Fibroblast of skin of scalp (primary cell): Measurements from ENCODE around the gene GLE1.
"Not testable (repeated sequence)": the region's sequence is repeated elsewhere in the genome, so short reads cannot be mapped to it uniquely, and the experiment has no call there.

Experiments used
- DNase-seq: peaks from one replicate; pipeline ENCODE4 v3.0.0-alpha.2; 2013

Gene GLE1

DNA sequence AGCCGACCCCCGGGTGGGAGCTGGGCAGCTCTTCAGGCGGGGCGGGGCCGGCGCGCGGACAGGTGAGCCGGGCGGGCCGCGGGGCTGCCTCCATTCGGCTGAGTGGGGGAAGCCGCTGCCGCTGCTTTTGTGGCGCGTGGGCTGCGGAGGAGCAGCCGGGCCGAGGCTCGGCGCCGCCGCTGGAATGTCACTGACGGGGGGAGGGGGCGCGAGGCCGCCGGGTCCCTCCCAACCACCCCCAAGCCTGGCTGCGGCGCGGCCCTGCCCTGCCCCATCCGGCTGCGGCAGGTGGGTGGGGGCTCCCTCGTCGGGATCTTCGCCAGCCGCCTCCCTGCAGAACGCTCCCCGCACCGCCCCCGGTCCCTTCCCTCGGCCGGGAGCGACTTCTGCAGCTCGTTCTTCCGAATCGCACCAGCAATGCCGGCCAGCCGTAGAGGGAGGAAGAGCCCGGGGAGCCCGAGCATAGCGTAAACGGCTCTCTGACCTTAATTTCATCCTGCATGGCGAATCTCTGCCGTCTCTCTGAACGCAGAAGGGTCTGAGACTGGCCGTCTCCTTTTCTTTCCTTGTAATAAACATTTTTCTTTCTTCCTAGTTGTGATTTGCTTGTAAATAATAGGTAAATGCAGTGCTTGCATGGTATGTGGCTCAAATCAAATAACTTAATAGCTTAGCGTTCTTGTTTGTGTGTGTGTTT, 48.4 kb downstream of the GLE1 start:
- peak; percentile 15 for DNase-seq

DNA sequence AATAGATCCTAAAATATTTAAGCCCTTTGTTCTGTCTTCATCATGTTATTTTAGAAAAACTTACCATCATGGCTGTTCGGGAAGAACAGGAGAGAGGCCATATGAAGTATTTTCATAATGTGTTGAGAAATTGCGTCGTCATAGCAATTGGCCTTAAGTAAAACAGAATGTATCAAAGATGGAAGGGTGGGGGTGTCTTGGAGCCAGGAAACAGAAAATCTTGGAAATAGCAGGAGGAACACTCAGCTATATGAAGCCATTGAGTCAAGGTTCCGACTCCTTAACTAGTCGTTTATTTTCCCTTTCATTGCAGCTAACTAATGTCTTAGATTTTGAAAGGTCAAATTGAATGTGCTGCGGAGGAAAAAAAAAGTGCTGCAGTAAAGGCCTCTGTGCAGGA, 49.2 kb downstream of the GLE1 start:
- peak; percentile 71 for DNase-seq

DNA sequence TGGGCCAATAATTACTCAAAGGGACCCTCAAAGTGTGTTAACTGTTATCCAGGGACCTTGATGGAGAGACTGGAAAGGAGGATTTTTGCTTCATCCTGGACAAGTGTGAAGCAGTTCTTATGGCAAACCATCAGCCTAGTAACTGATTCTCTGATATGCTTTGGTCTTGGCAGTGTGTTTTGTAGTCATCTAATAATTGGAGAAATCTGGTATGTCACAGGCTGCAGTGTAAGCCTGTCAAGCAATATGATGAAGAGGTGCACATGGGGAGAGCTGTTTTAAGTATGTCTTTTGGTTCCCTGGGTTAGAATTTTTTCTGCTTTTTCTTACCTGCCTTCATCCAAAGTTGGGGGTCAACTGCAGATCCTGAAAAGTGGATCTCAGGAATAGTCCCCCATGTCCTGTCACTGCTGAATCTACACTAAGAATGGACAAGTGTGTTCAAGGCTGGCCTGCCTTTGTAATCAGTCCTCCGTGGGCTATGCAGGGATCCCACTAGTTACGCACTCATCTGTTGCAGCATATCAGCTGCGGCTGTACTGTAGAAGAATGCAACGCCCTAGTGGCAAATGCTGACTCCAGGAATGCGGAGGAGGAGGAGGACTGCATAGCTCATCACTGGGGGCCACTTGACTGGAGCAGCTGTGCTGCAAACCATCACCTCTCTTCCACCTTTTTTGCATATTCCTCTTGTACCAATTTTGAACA, 49.8 kb downstream of the GLE1 start:
- peak; percentile 84 for DNase-seq

DNA sequence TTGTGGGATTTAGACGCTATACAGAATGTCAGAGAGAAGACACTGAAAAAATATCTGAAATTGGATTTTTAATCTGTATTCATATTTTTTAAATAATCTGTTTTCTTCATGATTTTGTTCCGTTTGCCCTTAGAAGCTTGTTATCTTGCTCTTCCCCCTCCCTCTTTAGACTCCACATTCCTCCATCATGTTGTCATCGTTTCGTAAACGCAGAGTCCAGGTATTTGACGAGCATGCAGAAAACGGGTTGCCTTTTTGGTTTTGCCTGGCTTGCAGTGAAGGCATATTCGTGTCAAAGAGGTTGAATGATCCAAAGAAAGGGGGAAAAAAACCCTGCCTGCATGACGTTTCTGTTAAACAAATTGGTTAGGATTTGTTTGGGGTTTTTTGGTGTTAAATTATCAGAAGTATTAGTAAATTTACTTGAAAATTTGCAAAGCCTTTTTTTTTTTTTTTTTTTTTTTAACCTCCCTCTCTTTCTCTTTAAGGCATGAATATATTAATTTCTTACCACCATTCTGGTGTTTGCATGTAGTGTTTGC, 50.7 kb downstream of the GLE1 start:
- DNase-seq, result peak; percentile 45

DNA sequence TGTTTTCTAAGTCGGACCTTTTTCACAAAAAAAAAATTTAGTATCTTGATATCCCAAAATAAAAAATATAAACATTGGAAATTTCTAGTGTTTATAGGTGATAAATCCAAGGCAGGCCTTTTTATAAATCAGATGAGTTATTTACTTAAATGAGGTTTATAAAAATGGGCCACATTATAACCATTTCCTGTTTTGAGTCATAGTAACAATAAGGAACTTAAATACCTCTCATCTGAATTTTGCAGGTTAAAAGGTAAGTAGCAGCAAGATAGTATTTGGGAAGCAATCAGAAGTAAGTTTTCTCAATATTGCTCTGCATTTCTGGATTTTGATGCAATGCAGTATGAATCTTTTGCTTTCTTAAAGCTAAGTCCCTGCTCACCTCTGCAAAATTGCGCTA, 51.8 kb downstream of the GLE1 start:
- DNase-seq, result no peak

DNA sequence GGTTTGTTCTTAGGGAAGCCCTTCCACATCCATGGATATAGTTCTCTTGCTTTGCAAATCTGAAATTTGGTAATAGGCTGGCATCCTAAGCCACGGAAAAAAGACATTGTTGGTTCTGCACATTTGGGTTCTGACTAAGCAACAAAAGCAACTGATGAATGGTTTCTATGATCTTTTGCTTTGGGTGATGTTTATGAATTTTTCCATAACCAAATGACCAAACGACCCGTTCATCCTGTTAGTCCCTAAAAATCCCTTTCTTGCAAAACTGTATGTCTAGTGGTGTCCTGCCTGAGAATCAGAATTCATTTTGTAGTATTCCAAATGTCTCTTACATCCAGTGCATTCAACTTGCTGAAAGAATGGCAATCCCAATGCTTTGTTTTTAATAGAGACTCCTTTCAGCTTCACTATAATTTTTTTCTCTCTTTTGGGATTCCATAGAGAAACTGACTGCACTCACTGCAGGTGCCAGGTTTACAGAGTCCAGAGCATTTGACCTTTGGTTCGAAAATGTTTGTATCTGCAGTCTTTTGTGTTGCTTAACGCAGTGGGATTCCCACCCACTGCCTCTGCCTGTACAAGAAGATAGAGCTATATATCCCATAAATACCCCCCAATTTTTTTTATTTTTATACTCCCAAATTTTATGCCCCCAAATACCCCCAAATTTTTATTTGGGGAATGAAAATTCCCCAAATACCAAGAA, 52.6 kb downstream of the GLE1 start:
- DNase-seq, result no peak

DNA sequence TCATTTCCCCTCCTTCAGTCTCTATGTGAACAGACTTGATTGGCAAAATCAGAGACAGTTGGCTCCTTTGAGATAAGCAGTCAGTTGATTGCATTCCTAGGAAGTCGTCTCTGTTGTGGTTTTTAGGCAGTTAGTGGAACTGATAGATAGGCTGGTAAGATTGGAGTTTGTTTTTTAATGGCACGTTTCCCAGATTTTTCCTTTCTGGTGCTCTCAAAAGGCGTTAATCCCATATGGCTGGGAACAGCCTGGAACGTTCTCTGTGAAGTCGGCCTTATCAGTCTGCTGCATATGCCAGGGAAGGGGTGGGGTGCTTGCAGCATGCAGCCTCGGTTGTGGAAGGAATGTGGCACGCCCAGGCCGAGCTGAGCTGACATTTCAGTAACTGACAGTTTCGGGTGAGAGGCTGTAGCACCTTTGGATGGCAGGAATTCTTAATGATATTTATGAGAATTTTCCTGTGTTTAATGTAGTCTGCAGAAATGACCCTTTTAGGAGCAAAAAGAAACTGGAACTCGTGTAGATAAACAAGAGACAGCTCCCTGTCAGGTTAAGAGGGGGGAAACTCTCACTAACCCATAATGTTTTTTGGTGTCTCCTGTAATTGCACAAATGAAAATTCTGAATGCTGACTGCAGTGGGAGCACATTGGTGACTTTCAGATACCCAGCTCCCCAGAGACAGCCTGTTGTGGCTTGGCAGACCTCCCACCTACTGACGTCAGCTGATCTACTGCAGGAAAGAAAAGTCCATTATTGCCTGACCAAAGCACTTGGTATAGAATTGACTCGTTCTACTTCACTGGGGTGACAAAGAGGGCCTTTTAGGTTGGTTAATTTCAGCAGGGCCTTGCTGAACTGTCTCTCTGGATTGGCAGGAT, 54.2 kb downstream of the GLE1 start:
- peak; percentile 86 for DNase-seq

DNA sequence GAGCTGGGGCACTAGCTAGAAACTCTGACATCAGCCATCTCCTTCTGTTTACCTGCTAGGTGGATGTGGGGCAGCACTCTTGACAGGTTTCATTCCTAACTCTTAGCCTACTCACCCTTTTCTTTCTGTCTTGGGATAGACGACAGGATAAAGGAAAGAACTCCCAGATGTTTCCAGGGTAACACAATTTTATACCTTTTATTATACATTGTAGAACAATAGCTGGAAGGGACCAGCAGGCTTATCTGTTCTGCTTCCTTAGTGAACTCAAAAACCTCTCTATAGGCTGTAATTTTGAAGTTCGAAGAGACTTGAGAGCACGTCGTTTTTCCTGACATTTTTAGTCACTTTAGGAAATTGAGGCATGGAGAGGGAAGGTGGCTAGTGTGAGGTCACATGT, 61.1 kb downstream of the GLE1 start:
- no peak for DNase-seq

DNA sequence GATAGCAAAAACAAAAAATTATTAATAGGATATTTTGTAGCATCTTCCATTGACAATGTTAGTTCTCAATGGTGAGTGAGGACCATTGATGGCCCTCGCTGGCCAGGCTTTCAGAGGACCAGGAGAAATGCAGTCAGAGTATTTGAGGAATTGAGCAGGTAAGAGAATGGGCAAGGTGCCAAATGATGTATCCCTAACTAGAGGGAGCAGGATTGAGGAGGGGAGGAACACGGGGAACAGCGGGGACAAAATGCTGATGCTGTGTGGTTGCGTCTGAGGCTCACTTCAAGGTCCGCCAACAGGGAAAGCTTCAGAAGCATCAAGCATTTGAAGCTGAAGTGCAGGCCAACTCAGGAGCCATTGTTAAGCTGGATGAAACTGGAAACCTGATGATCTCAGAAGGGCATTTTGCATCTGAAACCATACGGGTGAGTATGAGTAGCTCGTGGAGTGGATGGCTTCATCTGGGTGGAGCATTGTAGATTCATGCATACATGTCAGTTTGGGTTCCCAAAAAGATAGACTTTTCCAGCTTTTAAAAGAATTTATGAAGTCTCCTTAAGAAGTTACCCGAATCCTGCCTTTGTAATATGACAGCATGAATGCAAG, 64.1 kb downstream of the GLE1 start:
- no peak for DNase-seq

DNA sequence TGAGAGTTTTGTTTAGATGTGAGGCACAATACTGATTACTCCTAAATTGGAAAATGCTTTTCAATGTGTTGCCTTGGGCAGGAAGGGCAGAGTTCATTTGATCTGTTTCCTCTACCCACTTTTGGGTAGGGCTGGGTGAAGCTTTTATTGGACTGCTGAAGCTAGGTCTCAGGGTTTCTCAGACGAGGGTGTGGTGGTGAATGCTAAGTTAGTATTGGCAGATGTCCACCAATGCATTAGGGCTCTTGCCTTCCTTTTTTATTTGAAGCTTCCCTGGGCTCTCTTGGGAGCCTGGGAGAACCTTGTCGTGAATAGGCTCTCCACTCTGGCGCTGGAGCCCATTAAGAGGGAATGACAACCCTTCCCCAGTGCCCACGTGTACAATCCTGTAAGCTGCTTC, 71.0 kb downstream of the GLE1 start:
- peak; percentile 69 for DNase-seq

DNA sequence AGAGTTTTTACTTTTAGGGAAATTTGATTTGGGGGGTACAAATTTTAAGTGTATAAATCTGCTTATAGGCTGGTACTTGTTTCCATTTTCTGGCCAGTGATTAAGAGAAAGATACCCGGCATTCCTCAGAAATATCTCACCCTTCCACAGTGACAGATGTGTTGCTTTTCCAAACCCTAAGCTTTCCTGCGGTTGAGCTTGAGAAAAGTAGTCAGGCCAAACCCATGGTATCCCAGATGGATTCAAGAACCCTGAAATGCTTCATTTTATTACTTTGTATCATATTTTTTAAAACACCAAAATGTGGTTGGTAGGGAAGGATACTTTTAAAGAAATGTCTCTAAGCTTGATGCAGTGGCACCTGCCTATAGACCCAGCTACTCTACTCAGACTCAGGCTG, 71.4 kb downstream of the GLE1 start:
- peak; percentile 37 for DNase-seq

DNA sequence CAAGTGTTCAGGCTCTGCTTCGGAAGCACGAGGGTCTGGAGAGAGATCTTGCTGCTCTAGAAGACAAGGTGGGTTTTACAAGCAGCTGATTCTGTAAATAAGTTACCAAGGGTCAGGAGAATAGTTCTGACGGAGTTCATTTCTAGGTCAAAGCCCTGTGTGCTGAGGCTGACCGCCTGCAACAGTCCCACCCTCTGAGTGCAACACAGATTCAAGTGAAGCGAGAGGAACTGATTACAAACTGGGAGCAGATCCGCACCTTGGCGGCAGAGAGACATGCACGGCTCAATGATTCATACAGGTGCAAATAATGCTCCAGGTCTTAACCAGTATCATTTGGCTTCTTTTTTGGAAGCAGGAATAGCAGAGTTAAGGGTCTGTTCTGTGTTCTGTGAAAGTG, 72.7 kb downstream of the GLE1 start:
- no peak for DNase-seq

DNA sequence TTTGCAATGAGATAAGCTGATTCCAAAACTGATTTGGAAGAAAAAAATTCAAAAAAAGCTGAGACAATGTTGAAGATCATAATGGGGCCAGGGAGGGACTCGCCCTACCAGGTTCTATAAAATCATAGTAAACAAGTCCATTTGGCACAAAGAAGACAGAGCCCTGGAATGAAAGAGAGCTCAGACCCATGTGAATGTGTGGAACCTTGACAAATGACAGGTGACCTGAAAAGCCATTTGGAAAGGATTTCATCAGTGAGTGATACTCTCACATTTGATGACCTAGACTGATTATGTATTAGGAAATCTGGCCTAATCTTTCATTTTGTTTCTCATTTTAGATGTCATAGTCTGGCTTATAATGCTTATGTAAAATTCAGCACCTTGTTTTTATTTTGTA, 74.7 kb downstream of the GLE1 start:
- no peak for DNase-seq

DNA sequence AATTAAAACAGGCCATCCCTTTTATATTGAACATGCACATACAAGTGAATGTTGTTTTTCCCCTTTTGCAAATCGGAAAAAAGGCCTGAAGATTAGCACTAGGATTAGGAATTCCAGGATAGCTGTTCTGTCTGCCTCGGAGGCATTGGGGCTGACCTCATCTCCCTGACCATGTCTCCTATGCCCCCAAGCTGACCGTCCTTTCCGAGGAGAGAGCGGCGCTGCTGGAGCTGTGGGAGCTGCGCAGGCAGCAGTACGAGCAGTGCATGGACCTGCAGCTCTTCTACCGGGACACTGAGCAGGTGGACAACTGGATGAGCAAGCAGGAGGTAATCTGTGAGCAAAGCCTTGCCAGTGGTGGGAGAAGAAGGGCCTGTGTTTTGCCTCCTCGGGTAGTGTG, 76.2 kb downstream of the GLE1 start:
- DNase-seq, result no peak

DNA sequence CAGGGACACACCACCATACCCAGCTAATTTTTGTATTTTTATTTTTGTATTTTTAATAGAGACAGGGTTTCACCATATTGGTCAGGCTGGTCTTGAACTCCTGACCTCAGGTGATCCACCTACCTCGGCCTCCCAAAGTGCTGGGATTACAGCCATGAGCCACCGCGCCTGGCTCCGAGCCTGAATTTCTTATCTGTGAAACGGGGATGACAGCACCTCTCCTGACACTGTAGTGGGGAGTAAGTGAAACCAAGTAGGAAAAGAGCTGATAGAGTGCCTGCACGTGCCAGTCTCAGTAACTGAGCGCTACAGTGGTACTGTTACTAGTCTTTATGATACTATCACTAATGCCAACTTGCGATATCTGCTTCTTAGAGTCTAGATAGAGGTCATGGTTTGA, 80.6 kb downstream of the GLE1 start:
- not testable (repeated sequence) for DNase-seq

DNA sequence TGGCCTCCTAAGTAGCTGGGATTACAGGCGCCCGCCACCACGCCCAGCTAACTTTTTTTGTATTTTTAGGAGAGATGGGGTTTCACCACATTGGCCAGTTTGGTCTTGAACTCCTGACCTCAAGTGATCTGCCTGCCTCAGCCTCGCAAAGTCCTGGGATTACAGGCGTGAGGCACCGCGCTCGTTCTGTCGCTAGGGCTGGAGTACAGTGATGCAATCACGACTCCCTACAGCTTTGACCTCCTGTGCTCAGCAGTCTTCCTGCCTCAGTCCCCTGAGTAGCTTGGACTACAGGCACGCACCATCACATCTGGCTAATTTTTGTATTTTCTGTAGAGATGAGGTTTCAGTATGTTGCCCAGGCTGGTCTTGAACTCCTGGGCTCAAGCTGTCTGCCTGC, 82.4 kb downstream of the GLE1 start:
- not testable (repeated sequence) for DNase-seq

DNA sequence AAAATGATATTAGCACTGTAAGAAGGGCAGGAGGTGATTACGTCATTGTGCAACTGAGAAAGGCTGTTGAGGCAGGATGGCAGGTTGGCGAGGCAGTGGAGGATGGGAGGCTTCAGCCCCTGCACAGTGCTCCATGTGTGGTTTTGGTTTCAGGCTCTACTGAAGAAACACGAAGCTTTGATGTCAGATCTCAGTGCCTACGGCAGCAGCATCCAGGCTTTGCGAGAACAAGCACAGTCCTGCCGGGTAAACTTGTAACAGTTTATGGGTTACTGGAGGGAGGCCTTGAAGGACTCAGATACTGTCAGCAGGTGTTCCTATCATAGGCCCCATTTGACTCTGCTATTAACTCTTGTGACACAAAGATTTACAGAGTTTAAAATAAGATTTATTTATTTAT, 82.9 kb downstream of the GLE1 start:
- no peak for DNase-seq

DNA sequence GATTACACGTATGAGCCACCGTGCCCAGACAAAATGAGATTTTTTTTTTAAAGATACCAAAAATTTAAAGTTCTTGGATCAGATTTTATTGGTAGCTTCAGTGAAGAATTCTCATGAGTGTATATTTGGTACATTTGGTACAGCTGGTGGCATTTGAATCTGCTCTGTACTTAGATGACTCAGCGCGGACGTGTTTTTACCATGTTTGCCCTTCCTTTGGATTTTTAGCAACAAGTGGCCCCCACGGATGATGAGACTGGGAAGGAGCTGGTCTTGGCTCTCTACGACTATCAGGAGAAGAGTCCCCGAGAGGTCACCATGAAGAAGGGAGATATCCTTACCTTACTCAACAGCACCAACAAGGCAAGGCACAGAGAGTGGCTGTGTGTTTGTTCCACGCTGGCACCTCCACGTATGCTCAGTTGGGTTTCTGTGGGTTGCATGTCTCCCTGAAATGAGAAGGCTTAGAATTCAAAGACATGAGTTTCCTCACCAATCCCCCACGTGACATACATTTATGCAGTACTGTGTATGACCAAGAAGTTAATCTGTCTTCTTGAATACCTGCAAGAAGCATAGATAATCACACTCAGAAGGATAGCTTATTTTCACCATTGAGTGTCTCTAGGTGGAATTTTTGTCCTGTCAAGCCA, 84.2 kb downstream of the GLE1 start:
- no peak for DNase-seq
